Neural cell (in vitro differentiated cells): ENCODE measurements around the gene PPP4R2.

Experiments
- EP300 ChIP-seq: fragments of 450-650 bp; conservative IDR thresholded peaks from 2 replicates; pipeline ENCODE4 v1.6.1; 2014; ENCODE audit warnings: antibody characterized with exemption, mild to moderate bottlenecking, moderate library complexity; ENCODE audit not compliant: poor library complexity, severe bottlenecking
- EZH2 ChIP-seq: fragments of 200-600, 300-800 bp; shearing (Covaris generic), sonication (generic); IDR thresholded peaks from 2 replicates; pipeline ENCODE4 v1.6.1; 2014; ENCODE audit warnings: antibody characterized with exemption, low read length, borderline replicate concordance, mild to moderate bottlenecking; ENCODE audit not compliant: insufficient read depth, poor library complexity, severe bottlenecking
- MXI1 ChIP-seq: fragments of 450-650 bp; conservative IDR thresholded peaks from 2 replicates; pipeline ENCODE4 v1.6.1; 2014; ENCODE audit warnings: antibody characterized with exemption, mild to moderate bottlenecking; ENCODE audit not compliant: poor library complexity, severe bottlenecking
- POLR2AphosphoS5 ChIP-seq: IDR thresholded peaks from 2 replicates; pipeline ENCODE4 v1.6.1; 2012
- RAD21 ChIP-seq: fragments of 450-650 bp; conservative IDR thresholded peaks from 2 replicates; pipeline ENCODE4 v1.6.1; 2014; ENCODE audit warnings: antibody characterized with exemption, mild to moderate bottlenecking, moderate library complexity
- REST ChIP-seq: IDR thresholded peaks from 2 replicates; pipeline ENCODE4 v1.6.1; 2012; ENCODE audit warnings: borderline replicate concordance
- SMC3 ChIP-seq: fragments of 450-650 bp; conservative IDR thresholded peaks from 2 replicates; pipeline ENCODE4 v1.6.1; 2014; ENCODE audit warnings: antibody characterized with exemption, mild to moderate bottlenecking, moderate library complexity; ENCODE audit not compliant: poor library complexity
- TAF1 ChIP-seq: IDR thresholded peaks from 2 replicates; pipeline ENCODE4 v1.6.1; 2012; ENCODE audit warnings: low read depth
- TF ChIP-seq, protein P1 (sequence below): fragments of 450-650 bp; IDR thresholded peaks from 2 replicates; pipeline ENCODE4 v1.5.1; 2014; ENCODE audit warnings: antibody characterized with exemption, mild to moderate bottlenecking, moderate library complexity; ENCODE audit not compliant: poor library complexity, severe bottlenecking

DNA sequence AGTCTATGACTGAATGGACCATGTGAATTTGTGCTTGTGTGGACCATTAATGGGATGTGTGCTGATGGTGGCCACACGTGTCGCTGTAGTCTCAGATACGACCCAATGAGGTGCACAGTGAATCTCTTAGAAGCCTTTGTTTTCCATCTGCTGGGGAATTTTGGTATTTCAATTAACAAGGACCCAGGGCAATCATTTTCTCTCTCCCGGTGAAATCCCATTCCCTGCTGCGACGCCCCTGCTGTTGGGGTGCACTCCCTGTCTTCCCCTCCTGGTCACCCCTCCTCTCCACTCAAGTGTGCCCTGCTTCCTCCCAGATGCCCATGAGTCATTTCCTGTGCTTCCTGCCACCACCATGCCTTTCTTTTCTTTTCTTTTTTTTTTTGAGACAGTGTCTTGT is 97.5 kb downstream of the PPP4R2 start:
- TF ChIP-seq, protein P1, sequence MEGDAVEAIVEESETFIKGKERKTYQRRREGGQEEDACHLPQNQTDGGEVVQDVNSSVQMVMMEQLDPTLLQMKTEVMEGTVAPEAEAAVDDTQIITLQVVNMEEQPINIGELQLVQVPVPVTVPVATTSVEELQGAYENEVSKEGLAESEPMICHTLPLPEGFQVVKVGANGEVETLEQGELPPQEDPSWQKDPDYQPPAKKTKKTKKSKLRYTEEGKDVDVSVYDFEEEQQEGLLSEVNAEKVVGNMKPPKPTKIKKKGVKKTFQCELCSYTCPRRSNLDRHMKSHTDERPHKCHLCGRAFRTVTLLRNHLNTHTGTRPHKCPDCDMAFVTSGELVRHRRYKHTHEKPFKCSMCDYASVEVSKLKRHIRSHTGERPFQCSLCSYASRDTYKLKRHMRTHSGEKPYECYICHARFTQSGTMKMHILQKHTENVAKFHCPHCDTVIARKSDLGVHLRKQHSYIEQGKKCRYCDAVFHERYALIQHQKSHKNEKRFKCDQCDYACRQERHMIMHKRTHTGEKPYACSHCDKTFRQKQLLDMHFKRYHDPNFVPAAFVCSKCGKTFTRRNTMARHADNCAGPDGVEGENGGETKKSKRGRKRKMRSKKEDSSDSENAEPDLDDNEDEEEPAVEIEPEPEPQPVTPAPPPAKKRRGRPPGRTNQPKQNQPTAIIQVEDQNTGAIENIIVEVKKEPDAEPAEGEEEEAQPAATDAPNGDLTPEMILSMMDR: no peak
- TF ChIP-seq EZH2: no peak
- no peak for TF ChIP-seq MXI1
- TF ChIP-seq POLR2AphosphoS5: no peak
- no peak for TF ChIP-seq REST
- TF ChIP-seq RAD21: no peak
- TF ChIP-seq TAF1: no peak
- no peak for TF ChIP-seq EP300
- TF ChIP-seq SMC3: no peak
